GM06990 (cell line): Measurements from ENCODE around the gene STMND1.
A peak's percentile ranks its signal among the peaks of the same experiment; 100 is the strongest.

Source experiments
- DNase-seq: peaks from one replicate; pipeline ENCODE4 v3.0.0-alpha.2; 2011; ENCODE audit not compliant: insufficient read length; ENCODE audit errors: extremely low read depth
- H3K27me3 ChIP-seq: replicated peaks from 2 replicates; pipeline ENCODE4 v1.6.0; 2011; ENCODE audit warnings: low read length; ENCODE audit not compliant: control insufficient read depth, insufficient read depth
- H3K36me3 ChIP-seq: 2 replicates; pipeline ENCODE4 v1.5.1; 2011; ENCODE audit warnings: low read length; ENCODE audit not compliant: control insufficient read depth, insufficient read depth
- H3K4me3 ChIP-seq: replicated peaks from 2 replicates; pipeline ENCODE4 v1.5.1; 2011; ENCODE audit warnings: low read depth, mild to moderate bottlenecking, control low read depth, low read length
- CTCF ChIP-seq: IDR thresholded peaks from 2 replicates; pipeline ENCODE4 v1.5.1; 2011; ENCODE audit warnings: low read length, control low read depth, mild to moderate bottlenecking, inconsistent platforms; ENCODE audit not compliant: insufficient read depth, poor library complexity, severe bottlenecking

The STMND1 gene

GRCh38 chr6:17159240-17159639, 57.4 kb downstream of the STMND1 start:
- DNase-seq, result no peak
- Histone ChIP-seq H3K27me3 (no peaks in the 10 kb centered on the region), H3K4me3 (no peak overlapping the region), H3K36me3 (no peaks in the 10 kb centered on the region)
- TF ChIP-seq CTCF, result no peak

GRCh38 chr6:17161076-17161475, 59.2 kb downstream of the STMND1 start:
- no peaks in the 10 kb centered on the region for H3K27me3 ChIP-seq
- no peak for DNase-seq

DNA sequence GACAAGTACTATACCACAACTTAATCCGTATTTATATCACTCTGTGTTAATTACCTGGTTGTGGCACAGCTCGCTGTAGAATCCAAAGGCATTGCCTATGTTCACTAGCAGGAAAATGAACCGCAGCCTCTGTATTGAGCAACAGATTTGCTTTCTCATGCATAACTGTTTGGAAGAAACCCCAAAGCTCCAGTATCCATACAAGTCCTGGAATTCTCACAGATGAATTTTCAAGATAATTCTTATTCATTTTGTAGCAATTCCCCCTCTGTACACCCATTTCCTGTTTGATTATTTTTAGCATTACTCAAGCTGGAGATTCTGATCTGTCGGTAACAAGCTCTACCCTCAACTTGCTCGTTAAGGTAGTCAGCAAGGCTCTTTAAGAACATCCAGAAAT, 63.5 kb downstream of the STMND1 start:
- no peak for TF ChIP-seq CTCF

More at GRCh38 chr6:17161076-17161475, 59.2 kb downstream of the STMND1 start:
- Histone ChIP-seq H3K36me3 (no peaks in the 10 kb centered on the region), H3K4me3 (no peak overlapping the region)
- no peak for TF ChIP-seq CTCF

GRCh38 chr6:17167327-17167979, 65.6 kb downstream of the STMND1 start:
- Histone ChIP-seq H3K36me3 (no peaks in the 10 kb centered on the region), H3K27me3 (no peaks in the 10 kb centered on the region), H3K4me3 (no peak overlapping the region)
- DNase-seq, result no peak
- TF ChIP-seq CTCF, result peak; percentile 33

More for the DNA sequence above, 63.5 kb downstream of the STMND1 start:
- Histone ChIP-seq H3K27me3 (no peaks in the 10 kb centered on the region), H3K36me3 (no peaks in the 10 kb centered on the region), H3K4me3 (no peak overlapping the region)
- DNase-seq, result no peak

DNA sequence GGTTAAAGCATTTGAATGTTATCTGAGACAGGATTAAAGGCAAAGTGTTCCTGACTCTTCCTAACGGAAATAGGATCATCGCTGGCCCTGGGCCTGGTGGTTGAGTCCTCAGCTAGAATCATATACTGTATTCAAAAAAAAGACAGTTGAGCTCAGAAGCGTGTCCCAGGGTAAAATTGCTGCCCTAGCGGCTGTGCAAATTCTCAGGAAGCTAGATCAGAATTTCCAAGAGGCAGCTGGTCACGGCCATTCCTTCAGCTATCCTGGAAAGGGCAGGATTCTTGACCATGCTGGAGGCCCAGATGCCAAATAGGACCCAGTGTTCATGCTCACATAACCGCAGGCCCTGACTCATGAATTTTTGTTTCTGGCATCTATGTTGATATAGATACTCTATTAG, 67.4 kb downstream of the STMND1 start:
- no peak overlapping the region for H3K4me3 ChIP-seq

More for the DNA sequence above, 67.4 kb downstream of the STMND1 start:
- no peak for DNase-seq
- H3K27me3 ChIP-seq, result no peaks in the 10 kb centered on the region
- TF ChIP-seq CTCF, result no peak
- H3K36me3 ChIP-seq, result no peaks in the 10 kb centered on the region
